Measurements from ENCODE around the gene PRKAG2. TPM values are rescaled to one million over a fixed set of nuclear protein-coding genes. Genes with fewer than 3 reads are reported as not detected.

Gene PRKAG2
- total RNA-seq, 1 donor from 2014 or later: 17.5 TPM

DNA sequence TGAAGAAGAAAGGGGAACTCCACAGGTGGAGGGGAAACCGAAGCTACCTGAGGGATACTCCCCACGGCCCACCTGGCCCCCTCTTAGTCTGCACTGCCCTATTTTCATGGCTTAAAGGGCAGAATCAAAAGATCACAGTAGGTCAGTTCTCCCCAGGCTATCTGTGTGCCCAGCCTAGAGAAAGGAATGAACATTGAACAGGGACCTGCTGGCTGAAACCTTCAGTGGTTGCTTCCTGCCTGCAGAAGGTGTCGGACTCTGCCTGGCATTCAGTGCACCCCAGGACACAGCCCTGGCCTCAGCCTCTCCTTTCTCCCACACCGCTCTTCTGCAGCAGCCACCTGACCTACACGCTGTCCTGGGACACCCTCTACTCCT is 74.5 kb downstream of the PRKAG2 start:
- DNase-seq (ENCODE audit: low read depth in 2 of 2): no peak

DNA sequence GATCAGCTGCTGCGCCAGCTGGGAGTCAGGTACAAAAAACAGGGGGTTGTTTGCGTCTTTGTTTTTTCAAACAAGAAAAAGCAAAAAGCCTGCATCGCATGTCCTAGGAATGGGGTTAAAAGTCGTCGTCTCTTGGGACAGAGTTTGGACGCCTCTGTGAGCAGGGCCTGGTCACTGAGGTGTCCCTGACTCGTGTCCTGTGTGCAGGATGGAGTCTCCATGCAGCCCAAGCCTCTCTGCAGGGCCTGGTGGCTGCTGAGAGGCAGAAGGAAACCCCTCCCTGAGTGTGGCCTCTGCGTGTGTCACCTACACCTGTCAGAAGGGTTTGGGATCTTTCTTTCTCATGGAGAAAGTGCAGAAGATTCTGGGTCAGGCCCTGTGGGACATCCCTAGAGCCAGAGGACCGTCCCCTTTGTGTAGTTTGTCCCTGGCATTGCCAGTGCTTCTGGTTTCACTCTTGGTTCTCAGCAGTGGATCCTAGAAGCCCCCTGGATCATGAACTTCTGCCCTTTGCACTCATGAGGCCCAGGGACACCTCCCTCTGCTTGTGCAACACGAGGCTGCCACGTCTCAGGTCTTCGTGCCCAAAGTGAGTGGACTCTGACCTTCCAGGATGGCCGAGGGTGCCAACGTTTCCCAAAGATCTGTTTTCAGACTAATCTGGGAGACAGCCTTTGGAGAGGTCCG is 75.0 kb downstream of the PRKAG2 start:
- DNase-seq (ENCODE audit: low read depth in 2 of 2): no peak

DNA sequence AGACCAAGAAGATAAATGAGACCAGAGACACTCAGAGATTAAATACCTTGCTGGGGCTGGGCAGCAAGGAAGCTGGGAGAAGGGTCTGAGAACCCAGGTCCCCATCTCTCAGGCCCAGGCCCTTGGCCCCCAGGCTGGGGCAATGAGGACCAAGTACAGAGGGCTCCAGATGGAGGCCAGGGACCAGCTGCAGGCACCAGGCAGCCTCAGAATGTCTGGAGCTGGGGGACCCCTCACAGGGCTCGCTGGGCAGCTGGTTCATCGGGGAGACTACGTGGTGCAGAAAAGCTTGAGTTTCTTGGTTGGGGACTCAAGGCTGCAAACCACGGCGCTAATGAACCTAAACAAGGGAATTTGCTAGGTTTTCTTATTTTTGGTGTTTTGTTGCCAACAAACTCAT is 75.6 kb downstream of the PRKAG2 start:
- no peak for DNase-seq (ENCODE audit: low read depth in 2 of 2)

DNA sequence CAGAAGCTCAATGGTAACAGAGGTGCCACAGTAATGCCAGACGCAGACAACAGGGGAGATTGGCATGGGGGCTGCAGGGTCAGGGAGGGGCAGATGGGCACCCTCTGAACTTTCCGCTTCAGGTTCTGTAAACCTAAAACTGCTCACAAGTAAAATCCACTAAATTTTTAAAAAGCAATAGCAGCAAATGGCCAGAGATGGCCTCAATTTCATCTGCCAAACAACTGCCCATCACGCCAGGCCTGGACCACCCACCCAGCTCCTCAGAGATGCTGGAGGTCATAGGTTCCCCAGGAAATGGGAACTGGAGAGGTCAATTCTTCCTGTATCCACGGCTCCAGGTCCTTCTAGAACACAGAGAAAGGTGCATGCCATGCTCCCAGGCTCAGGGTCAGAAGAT is 76.1 kb downstream of the PRKAG2 start:
- no peak for DNase-seq (ENCODE audit: low read depth in 2 of 2)

DNA sequence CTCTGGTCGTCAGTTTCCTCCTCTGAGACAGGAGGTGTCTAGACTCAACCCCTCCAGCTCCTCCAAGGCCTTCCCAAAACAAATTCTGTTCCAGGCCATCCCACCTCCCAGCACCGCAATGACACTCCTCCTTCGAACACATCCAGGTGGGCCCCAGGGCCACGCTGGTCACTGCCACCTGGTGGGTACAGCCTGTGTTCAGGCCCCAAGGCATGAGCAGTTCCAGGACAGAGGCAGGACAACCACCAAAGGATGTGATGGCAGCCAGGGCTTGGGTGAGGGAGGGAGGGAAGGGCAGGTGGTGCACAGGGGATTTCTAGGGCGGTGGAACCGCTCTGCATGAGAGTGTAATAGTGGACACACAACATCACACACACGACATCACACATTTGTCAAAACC is 76.5 kb downstream of the PRKAG2 start:
- DNase-seq (ENCODE audit: low read depth in 2 of 2): no peak

DNA sequence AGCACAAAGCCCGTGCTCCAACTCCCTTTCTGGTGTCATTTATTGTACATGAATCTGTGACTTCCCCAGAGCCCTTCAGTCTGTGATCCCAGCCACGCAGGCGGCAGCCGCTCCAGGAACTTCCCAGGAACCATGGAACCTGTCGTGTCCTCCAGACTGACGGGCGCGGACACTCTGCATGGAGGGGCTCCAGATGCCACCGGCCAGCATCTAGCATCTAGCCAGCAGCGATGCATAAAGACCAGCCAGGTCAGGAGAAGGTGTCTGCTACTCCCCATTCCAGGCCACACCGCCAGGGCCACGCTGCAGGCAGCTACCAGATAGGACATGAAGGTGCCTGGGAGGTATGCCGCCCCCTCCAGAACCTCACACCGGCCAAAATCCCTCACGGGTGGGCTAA is 77.4 kb downstream of the PRKAG2 start:
- no peak for DNase-seq (ENCODE audit: low read depth in 2 of 2)

DNA sequence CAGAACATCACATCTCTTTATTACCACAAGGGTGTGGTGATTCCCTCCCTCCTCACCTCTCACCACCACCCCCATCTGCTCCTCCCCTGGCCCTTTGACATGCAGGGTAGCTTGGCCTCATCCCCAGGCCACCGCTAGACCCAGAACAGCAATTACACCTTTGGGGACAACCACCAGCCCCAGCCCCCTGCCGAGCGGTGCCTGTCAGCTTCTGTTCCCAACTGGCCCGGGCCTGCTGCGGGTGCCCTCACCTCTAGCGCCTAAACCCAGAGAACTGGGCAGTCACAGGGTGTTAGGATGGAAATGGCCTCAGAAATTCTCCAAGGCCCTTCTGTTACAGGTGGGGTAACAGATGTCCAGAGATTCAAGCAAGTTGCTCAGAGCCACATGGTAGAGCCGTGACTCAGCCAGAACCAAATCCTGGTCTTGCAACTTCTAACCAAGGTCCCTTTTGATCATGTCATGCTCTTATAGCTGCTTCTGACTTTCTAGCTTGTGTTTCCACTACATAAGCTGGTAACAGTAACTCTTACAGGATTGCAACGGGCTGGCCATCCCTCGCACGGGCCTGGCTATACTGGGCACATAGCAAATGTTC is 78.0 kb downstream of the PRKAG2 start:
- no peak for DNase-seq (ENCODE audit: low read depth in 2 of 2)

DNA sequence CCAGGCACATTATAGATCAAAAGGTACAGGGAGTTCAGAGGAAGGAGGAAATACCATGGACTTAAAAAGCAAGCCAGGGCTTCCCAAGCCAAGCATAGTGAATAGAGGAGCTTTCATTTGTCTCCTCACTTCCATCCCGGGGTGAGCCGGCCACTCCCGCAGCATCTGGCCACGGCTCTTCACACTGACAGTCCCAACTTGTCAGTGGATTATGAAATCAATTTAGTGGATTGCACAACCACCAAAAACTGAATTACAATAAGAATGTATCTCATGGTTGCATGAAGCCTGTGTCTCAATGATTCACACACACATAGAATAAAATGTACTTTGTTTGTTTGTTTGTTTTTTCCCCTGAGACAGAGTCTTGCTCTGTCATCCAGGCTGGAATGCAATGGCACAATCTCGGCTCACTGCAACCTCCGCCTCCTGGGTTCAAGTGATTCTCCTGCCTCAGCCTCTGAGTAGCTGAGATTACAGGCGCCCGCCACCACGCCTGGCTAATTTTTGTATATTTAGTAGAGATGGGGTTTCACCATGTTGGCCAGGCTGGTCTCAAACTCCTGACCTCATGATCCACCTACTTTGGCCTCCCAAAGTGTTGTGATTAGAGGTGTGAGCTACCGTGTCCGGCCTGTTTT is 79.1 kb downstream of the PRKAG2 start:
- peak in 1 of 2 donors; percentile 36 for DNase-seq (ENCODE audit: low read depth in 2 of 2)

DNA sequence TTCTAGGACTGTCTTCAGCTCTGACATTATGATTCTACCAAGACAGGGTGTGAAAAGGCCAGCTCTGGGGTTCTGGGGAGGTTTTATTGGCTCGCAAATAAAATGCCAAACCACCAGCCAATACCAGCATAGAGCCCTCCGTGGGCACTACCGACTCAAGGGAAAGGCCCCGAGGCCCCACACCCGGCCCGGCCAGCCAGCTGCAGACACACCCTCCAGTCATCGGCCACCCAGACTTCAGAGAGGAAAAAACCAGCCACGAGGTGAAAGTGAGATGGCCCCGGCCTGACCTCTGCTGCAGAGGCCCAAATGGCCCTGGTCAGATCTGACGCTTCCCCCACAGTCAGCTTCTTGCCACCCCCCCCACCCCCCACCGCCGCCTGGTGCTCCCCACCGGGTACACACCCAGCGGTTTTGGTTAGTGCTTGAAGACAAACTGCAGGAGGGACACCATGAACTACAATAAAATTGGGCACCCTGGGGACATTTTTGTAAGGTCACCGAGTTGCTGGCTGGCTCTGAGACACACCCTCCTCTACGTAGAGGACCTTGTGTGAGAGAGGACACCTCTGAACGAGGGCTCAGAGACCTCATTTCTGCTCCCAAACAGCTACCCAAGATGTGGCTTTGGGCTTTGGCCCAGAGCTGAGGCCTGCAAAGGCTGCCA is 79.9 kb downstream of the PRKAG2 start:
- DNase-seq (ENCODE audit: low read depth in 2 of 2): no peak

DNA sequence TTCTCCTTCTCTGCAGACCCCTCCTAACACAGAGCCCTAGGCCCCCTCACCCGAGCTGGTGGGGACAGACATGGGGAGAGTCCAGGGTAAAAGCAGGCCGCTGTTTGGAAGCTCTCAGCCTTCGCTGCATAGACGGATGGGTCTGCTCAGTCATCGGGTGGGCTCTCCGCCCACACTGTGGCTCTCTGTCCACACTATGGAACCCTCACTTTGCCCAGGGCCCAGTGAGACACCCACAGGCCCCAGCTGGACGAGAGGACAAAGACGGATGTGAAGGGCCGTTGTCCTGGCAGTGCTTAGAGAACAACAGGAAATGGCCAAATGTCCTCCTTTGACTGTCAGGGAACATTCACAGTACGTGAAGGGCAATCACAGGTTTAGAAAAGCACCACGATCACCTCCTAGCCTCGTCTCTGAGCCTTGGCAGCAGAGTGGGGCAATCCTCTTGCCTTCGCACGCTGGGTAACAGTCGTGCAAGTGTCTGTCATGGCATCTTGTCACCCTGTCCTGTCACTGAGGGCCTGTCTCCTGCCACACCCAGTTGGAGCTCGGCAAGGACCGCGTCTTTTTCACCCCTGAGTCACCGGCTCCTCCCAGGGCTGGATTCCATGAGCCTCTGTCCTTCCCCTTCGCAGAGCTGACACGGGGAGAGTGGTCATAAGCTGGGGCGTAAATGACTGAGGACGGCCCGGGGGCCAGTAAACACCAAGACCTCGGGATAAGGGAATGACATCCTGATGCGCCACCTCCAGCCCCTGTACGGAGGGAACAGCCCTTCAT is 80.6 kb downstream of the PRKAG2 start:
- peak; percentile 40 to 57 for DNase-seq (ENCODE audit: low read depth in 2 of 2)

DNA sequence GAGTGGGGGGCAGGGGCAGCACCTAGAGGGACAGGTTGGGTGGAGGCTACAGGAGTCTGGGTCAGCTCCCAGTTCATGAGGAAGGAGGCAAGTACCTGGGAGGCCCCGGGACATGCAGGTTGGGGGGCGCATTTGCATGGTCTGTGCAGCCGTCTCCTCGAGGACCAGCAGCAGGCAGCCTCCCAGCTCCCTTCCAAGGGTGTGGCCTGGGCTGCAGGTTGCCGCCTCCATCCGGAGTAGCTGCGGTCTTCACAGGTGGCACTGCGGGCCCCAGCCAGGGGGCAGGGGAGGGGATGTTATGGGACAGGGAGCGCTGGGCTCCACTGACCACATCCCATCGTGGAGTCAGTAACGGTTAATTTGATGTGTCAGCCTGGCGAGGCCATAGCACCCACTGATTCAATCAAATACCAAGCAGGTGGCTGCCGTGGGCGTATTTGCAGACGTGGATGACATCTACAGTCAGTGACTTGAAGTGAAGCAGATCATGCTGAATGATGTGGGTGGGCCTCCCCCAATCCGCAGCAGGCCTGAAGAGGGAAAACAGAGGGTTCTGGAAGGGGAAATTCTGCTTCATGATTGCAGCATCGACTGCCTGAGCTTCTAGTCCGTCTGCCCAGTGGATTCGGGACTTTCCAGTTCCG is 81.6 kb downstream of the PRKAG2 start:
- DNase-seq (ENCODE audit: low read depth in 2 of 2): no peak

DNA sequence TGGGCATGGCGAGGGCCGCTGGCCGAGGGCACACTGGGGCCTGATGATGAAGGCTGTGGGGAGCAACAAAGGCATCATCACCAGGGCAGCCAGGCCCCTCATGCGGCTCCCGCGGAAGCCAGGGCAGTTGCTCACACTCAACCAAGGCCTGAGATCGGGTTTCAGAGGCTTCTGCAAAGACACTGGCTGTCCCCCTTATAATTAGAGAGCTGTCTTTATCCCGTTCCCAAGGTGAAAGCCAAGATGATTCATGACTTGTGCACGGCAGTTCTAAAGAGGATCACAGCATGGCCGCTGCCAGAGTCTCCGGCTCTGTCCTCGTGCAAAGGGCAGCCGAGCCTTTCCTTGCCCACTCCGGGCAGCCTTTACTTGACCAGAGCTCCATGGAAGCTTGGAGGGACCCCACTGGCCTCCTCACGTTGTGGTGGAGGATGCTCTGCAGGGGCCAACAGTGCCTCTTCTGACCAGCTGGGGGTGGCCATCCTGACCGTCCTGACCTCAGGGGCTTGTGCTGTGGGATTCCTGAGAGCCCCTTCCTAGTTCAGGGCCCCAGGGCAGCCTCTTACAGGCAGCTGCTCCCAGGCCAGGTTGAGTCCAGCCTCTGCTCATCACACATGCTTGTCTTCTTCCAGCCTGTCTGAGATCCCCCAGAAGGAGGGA is 82.3 kb downstream of the PRKAG2 start:
- no peak for DNase-seq (ENCODE audit: low read depth in 2 of 2)

DNA sequence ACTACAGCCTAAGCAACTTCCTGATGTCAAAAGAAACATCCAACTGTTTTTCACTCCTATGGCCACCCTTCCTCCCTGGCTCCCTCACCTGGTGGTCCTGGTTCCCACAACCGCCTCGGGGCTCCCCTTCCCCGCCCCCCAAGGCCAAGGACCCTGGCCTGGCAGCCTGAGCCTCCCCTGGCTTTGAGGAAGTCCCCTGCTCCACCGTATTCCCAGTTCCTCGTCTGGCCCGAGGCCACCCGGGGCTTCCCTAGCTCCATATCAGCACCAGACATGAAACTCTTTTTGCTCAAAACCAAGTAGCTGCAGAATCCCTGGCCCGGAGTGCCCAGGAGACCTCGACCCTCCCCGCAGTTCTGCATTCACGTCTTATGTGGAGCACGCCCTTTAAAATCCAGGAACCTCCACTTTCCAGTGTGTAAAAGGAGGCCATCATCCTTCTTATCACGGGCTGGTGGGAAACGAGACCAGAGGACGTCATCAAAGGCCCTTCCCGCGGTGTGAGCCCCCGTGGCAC is 82.9 kb downstream of the PRKAG2 start:
- no peak for DNase-seq (ENCODE audit: low read depth in 2 of 2)

DNA sequence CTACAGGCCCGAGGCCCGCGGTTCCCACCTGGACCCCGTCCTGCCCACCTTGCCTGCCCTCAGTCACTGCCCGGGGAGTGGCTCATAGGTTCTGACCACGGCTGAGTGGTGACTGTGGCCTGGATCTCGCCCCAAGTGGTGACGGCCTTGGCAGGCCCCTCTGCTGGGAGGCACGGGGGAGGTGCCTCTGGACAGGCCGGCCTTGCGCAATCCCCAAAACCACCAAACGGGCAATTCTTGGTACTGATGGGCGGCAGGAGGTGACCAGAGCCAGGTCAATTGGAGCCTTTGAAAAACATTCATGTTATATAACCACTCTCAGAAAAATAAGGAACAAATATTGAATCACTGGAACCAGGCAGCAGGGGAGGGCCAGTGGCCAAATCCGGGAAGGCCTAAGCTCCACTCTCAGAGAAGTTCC is 83.4 kb downstream of the PRKAG2 start:
- no peak for DNase-seq (ENCODE audit: low read depth in 2 of 2)

DNA sequence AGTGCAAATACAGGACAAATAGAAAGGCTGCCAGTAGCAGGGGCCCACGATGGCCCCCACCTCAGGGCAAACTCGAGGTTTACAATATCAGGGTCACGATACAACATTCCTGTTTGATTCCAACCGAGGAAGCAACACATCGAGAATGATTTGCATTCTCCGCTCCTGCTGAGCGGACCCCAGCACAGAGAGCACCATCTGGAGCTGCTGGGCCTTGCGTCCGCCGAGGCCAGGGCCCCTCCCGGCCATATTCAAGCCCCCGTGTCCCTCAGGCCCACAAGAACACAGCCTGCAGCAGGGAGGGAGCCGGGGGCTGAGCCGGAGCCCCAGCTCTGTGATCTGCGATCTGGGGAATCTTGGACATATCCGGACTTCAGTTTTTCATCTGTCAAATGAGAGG is 84.3 kb downstream of the PRKAG2 start:
- no peak for DNase-seq (ENCODE audit: low read depth in 2 of 2)

DNA sequence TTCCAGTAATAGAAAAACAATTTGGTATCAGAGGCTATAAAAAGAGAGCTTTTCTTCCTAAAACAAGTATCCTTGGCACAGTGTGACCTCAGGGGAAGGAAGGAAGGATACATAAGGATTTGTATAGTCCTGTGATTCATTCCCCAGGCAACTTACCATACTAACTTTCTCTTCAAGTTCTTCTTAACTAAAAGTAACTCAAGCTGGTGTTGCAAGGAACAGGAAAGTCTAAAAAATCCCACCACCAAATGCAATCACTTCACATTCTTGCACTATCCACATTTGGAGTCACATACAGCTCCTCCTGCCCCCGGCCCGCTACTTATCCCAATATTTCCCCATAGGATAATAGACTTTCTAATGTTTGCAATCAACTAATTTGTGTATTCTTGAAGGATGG is 84.8 kb downstream of the PRKAG2 start:
- peak in 1 of 2 donors; percentile 13 for DNase-seq (ENCODE audit: low read depth in 2 of 2)

DNA sequence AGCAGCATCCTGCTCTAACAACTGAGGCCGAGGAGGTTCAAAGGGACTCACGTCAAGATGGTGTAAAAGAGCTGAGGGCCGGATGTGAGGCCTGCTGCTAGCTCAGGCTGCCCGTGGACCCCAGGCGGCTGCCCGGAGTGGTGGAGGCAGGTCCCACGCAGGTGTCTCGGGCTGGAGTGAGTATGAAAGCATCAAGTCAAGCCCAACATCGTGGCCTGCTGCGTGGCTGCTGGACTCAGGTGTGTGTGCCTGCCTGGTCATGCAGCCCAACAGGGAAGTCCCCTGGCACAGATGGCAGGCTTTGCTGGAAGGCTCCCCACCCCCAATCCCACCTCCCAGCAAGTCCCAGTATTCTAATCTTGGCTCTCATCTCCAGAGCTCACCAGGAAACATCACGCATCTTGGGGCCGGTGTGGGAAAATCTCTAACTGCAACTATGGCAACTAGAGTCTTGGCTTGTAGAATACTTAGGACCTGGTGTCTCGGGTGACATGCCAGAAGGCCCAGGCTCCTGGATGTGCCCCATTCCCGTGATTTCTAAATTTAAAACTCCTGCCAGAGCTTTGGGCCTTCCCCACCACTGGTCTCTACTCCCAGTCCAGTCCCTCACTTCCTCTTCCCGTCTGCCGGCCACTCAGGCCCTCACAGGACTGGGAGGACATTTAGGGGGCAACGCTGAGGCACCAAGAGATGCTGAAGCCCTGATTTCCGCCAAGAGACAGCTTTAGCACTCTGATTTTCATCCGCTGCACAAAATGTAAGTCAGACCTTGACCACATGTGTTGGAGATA is 85.9 kb downstream of the PRKAG2 start:
- DNase-seq (ENCODE audit: low read depth in 2 of 2): no peak

DNA sequence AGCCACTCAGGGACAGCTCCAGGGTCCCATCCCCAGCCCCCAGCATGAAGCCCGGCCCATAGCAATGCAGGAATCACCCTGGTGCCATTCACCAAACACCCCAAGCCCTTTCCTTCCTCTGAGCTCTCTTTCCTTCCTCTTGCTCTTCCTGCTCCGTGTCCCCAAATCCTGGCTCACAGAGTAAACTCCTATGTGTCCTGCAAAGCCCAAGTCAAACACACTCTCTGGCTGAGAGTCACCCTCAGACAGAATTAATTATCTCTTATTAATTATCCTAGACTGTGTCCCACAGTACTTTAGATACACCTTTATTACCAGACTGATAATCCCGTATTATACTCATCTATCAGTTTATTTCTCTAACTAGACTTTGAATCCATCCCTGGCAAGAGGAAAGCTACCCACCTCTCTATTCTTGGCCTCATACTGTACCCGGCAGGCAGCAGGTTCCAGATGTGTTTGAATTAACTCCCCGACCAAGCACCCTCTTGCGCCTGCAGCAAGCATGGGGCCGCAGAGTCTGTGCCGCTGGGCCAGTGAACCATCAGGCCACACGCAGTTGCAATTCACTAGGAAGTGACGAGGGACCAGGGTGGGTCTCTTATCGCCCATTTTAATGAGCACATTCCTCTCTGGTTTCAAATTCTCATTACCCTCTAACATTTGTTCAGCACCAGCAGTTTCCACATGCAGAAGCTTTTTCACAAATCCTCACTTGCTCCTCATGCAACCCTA is 86.7 kb downstream of the PRKAG2 start:
- DNase-seq (ENCODE audit: low read depth in 2 of 2): no peak

DNA sequence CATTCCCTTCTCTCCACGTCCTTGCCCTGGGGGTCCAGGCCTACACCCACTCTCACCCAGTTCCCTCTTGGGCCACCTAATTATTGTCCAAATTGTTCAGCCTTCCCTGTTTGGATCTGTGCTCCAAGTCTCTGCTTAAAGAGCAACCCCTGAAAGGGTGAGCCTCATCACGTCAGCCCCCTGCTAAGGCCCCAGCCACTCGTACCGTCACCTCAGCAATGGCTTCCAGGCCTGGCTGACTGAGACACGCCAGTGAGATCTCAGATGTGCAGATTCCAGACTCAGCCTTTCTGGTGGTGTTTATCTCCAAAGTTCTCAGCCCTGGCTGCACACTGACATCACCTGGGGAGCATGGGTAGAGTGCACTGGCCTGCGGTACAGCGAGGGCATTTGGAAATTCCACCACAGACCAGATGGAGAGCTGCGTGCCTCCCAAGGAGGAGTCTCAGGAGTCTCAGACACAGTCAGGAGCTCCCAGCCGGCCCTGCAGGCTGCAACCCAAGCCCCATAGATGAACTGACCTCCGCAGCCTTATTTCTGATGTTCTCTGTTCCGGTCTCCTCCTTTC is 87.5 kb downstream of the PRKAG2 start:
- no peak for DNase-seq (ENCODE audit: low read depth in 2 of 2)
